Progenitor cell of endocrine pancreas (in vitro differentiated cells): ENCODE results near the gene EFNB1. TPM values are rescaled to one million over a fixed set of nuclear protein-coding genes. Genes with fewer than 3 reads are reported as not detected.
"Not testable (repeated sequence)": the region's sequence is repeated elsewhere in the genome, so short reads cannot be mapped to it uniquely, and the experiment has no call there.

Source experiments
- DNase-seq: peaks from one replicate; pipeline ENCODE4 v3.0.0; 2021; ENCODE audit warnings: low spot score; ENCODE audit not compliant: unreplicated experiment
- H3K27ac Mint-ChIP-seq: 2 replicates; pipeline ENCODE4 v1.8.0; 2021; ENCODE audit warnings: mild to moderate bottlenecking, moderate library complexity, mixed read lengths
- H3K27me3 Mint-ChIP-seq: 2 replicates; pipeline ENCODE4 v1.8.0; 2021; ENCODE audit warnings: mixed read lengths
- H3K36me3 Mint-ChIP-seq: 2 replicates; pipeline ENCODE4 v1.8.0; 2022; ENCODE audit warnings: mixed read lengths; ENCODE audit not compliant: insufficient read depth
- H3K4me1 Mint-ChIP-seq: 2 replicates; pipeline ENCODE4 v1.8.0; 2021; ENCODE audit warnings: low read depth, mixed read lengths
- H3K4me3 Mint-ChIP-seq: 2 replicates; pipeline ENCODE4 v1.8.0; 2021; ENCODE audit warnings: low read depth, mild to moderate bottlenecking, moderate library complexity, mixed read lengths
- H3K9me3 Mint-ChIP-seq: 2 replicates; pipeline ENCODE4 v1.8.0; 2021; ENCODE audit warnings: low read depth, mixed read lengths
- total RNA-seq: library from RNA; stranded (reverse); gene quantifications from 2 replicates; pipeline ENCODE4 v1.2.1, GENCODE V29; 2021
- TF ChIP-seq, protein P1 (sequence below): fragments of 200-600 bp; sonication (generic); IDR thresholded peaks from one replicate; pipeline ENCODE4 v1.5.0; 2021; ENCODE audit warnings: antibody characterized with exemption, mild to moderate bottlenecking; ENCODE audit not compliant: unreplicated experiment

The EFNB1 gene
- total RNA-seq, 1 donor from 2014 or later = 16.9 TPM

DNA sequence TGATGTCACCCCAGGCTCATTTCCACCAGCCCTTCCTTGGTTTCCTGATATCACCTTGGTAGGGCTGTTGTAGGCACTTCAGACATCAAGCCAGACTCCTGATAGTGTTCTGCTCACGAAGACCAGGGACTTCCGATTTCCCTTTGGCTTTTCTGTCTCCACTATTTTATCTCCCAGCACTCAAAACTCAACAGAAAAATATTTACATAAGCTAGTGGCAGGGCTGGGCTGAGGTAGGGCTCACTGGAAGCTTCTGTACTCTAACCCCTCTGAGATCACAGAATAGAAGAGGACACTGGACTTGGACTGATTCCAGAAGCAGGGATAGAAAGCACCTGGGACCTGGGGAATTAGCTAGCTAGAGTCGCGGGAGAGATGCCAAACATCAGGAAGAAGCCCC lies 34.4 kb upstream of the EFNB1 start:
- no peaks in the 10 kb centered on the region for H3K36me3 Mint-ChIP-seq
- H3K4me1 Mint-ChIP-seq = no peaks in the 10 kb centered on the region
- peaks cover 21% of the 10 kb centered on the region for H3K9me3 Mint-ChIP-seq
- H3K27me3 Mint-ChIP-seq = no peaks in the 10 kb centered on the region
- H3K4me3 Mint-ChIP-seq = no peak overlapping the region
- TF ChIP-seq, protein P1, sequence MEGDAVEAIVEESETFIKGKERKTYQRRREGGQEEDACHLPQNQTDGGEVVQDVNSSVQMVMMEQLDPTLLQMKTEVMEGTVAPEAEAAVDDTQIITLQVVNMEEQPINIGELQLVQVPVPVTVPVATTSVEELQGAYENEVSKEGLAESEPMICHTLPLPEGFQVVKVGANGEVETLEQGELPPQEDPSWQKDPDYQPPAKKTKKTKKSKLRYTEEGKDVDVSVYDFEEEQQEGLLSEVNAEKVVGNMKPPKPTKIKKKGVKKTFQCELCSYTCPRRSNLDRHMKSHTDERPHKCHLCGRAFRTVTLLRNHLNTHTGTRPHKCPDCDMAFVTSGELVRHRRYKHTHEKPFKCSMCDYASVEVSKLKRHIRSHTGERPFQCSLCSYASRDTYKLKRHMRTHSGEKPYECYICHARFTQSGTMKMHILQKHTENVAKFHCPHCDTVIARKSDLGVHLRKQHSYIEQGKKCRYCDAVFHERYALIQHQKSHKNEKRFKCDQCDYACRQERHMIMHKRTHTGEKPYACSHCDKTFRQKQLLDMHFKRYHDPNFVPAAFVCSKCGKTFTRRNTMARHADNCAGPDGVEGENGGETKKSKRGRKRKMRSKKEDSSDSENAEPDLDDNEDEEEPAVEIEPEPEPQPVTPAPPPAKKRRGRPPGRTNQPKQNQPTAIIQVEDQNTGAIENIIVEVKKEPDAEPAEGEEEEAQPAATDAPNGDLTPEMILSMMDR = no peak
- H3K27ac Mint-ChIP-seq = no peak overlapping the region
- no peak for DNase-seq

DNA sequence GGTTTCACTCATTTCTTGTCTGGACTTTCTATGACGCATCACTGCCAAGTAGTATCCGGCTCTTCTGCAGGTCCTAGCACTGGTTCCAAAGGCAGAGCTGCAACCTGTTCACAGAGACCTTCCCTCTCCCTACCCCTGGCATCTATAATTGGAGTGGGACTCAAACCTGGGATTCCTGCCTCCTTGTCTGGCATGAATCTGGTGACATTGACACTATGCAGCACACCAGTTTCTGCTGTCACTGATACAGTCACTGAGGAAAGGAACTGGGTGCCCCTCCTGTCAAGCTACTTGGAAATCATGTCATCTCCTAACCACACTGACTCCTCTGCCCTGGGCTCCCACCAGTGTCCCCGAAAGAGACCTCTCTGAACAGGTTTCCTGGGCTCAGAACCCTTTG lies 33.1 kb upstream of the EFNB1 start:
- TF ChIP-seq, protein P1 = no peak
- Mint-ChIP-seq H3K4me3 (no peak overlapping the region), H3K36me3 (no peaks in the 10 kb centered on the region), H3K27ac (no peak overlapping the region), H3K9me3 (peaks cover 32% of the 10 kb centered on the region), H3K27me3 (no peaks in the 10 kb centered on the region), H3K4me1 (no peaks in the 10 kb centered on the region)
- DNase-seq = no peak

DNA sequence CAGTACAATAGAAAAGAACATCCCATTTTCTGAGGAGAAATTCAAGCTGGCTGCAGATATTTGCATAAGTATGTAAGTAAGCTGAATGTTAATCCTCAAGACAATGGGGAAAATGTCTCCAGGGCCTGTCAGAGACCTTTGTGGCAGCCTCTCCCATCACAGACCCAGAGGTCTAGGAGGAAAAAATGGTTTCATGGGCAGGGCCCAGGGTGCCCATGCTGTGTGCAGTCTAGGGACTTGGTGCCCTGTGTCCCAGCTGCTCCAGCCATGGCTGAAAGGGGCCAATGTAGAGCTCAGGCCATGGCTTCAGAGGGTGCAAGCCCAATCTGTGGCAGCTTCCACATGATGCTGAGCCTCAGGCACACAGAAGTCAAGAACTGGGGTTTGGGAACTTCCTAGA lies 30.4 kb upstream of the EFNB1 start:
- not testable (repeated sequence) for DNase-seq, H3K27ac Mint-ChIP-seq, H3K4me3 Mint-ChIP-seq, H3K4me1 Mint-ChIP-seq, H3K36me3 Mint-ChIP-seq, H3K27me3 Mint-ChIP-seq
- peaks cover 37% of the 10 kb centered on the region for H3K9me3 Mint-ChIP-seq

DNA sequence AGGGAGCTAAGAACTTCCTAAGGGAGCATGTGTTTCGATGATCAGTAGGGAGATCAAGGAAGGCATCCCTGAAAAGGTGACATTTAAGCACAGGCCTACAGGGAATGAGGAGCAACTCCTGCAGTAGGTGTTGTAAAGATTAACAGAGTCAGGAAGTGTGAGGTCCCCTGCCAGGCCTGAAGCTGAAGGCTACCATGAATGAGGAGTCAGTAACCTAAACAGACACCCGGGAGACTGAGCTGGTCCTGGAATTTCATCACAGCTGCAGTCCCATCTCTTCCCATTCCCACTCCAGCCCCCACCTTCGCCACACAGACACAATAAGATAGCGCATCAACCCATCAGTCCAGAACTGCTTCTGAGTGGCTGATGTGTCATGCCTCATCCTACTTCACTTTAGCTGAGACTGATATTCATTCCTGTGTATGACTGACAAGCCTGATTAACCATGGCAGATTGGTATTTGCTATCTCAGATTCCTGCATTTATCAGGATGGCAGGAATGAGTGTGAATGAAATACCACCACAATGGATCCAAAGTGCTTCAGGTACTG lies 27.0 kb upstream of the EFNB1 start:
- TF ChIP-seq, protein P1 = no peak
- Mint-ChIP-seq H3K4me1 (no peaks in the 10 kb centered on the region), H3K36me3 (no peaks in the 10 kb centered on the region), H3K27me3 (no peaks in the 10 kb centered on the region), H3K9me3 (peaks cover 34% of the 10 kb centered on the region), H3K27ac (no peak overlapping the region), H3K4me3 (no peak overlapping the region)
- DNase-seq = no peak

DNA sequence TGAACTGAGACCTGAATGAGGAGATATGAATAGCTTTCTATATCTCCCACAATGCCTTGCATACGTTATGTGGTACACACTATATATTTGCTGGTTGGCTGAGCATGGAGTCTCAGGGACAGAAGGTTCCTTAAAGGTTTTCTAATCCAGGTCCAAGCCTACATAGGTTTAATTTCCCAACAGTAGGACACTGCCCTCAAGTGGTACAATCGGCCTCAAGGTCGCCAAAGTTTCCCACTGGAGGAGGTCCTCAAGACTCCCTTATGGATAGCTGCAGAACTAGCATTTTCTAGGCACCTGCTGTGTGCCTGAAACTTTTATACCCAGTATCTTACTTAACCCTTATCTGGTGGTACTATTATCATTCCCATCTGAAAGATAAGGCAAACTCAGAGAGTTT lies 21.0 kb upstream of the EFNB1 start:
- DNase-seq = no peak
- H3K9me3 Mint-ChIP-seq = peaks cover 14% of the 10 kb centered on the region

More for the DNA sequence above, 21.0 kb upstream of the EFNB1 start:
- no peaks in the 10 kb centered on the region for H3K4me1 Mint-ChIP-seq
- H3K36me3 Mint-ChIP-seq = no peaks in the 10 kb centered on the region
- no peaks in the 10 kb centered on the region for H3K27me3 Mint-ChIP-seq
- TF ChIP-seq, protein P1 = peak; percentile 24
- no peak overlapping the region for H3K4me3 Mint-ChIP-seq
- no peak overlapping the region for H3K27ac Mint-ChIP-seq
